ENCODE results near the gene SLC25A6.
"Not testable (repeated sequence)": the region's sequence is repeated elsewhere in the genome, so short reads cannot be mapped to it uniquely, and the experiment has no call there.

The SLC25A6 gene

DNA sequence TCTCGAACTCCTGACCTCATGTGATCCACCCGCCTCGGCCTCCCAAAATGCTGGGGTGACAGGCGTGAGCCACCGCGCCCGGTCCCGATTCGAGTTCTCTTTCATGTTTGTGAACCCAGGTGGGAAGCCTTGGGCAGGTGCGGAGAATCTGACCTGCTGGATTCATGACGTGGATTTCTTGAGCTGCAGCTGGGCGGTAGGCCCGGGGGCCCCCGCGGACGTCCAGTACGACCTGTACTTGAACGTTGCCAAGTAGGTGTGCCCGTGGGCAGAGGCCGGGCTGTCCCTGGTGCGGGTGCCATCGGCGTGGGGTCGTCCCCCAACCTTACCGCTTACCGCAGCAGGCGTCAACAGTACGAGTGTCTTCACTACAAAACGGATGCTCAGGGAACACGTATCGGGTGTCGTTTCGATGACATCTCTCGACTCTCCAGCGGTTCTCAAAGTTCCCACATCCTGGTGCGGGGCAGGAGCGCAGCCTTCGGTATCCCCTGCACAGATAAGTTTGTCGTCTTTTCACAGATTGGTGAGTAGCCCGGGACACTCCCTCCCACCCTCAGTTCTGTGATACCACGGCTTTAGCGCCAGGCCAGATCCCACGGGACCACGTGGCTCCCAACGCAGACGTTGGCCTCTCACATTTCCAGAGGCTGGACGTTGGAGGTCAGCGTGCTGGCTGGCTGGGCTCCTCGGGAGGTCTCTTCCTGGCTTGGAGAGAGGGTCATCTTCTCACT is 39.8 kb downstream of the SLC25A6 start:
- no peak for DNase-seq

- not testable (repeated sequence) for DNase-seq
These were observed 42.3 kb downstream of the SLC25A6 start for GRCh38 chrX:1349606-1350005.

DNA sequence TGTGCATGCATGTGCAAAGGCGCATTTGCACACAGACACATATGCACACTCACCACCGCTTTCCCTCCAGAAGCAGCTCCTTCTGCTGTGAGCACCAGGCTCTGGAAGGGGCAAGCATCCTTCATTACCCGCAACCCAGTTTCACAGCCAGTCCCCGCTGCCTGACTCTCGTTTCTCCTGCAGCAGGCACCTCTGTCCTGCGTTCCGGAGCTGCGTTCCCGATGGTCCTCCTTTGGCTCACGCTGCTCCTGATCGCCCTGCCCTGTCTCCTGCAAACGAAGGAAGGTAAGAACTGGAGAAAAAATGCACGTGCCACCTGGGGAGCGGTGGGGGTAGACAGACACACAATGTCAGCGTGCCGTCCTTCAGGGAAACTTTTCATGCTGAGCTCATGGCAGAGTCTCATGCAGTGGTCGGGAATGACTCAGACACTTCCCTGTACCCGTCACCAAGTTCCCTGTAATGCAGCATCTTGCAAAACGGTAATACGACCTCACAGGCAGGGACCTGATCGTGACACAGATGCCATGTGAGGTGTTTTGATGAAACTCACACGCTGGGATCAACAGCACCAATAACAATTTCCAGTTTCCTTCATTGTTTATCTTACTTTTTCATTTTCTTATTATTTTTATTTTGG is 50.2 kb downstream of the SLC25A6 start:
- DNase-seq: no peak

DNA sequence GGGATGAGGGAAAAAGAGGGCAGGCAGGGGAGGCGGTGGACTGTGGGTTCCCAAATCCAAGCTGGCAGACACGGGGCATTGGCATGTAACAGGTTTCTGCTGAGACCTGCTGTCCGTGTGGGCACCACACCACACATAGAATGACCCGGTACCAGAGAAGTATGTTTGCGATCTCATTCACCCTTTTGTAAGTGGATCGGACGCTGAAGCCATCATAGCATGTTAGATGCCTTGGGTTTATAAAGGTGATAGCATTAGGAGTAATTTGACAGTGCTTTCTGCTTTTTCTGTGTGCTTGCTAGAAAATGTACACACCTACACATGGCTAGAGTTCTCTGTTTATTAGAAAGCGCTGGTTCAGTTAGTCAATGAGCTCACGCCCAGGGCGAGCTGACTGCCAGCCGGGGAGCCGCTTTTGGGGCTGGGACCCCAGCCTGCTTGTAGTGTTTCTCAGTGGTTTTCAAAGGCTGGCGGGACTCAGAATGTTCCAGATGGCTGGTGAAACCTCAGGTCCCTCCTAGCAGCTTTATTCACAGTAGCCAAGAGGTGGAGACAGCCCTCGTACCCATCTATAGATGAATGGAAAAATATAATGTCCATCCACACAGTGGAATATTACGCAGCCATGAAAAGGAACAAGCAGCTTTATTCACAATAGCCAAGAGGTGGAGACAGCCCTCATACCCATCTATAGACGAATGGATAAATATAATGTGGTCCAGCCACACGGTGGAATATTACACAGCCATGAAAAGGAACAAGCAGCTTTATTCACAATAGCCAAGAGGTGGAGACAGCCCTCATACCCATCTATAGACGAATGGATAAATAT is 54.7 kb downstream of the SLC25A6 start:
- no peak for DNase-seq

DNA sequence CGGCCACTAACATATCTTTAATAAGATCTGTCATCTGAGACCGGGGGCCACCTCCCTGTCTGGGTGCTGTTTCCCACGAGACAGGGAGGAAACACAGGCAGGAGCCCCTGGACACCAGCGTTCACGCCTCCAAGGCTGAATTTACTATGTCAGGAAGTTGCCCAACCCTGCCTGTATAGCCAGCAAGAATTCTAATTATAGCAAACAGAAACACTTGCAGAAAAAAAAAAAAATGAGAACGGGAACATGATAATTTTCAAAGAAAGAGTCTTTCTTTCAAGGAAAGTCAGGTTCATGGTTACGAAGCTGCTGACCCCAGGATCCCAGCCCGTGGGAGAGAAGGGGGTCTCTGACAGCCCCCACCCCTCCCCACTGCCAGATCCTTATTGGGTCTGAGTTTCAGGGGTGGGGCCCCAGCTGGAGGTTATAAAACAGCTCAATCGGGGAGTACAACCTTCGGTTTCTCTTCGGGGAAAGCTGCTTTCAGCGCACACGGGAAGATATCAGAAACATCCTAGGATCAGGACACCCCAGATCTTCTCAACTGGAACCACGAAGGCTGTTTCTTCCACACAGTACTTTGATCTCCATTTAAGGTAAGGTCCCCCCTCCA is 55.5 kb downstream of the SLC25A6 start, which contains the start of gene IL3RA:
Gene IL3RA (plus strand): TSS at position 455 of the 613 bp plus-strand sequence. CDS start 4,981 bp downstream, outside the sequence.
- no peak for DNase-seq
